OCI-LY3 (cell line): ENCODE results near the gene GINS2.

Experiments used
- H2AFZ ChIP-seq: fragments of 200-600, 300-600 bp; shearing (Covaris generic); 2 replicates; pipeline ENCODE4 v1.6.0; 2014; ENCODE audit warnings: antibody characterized with exemption, low read depth, low read length
- H3K27ac ChIP-seq: fragments of 200-600, 300-600 bp; sonication (generic); 2 replicates; pipeline ENCODE4 v1.5.1; 2014; ENCODE audit warnings: mild to moderate bottlenecking, low read length, moderate library complexity, mixed read lengths
- H3K27me3 ChIP-seq: fragments of 200-600, 300-600 bp; sonication (generic); 2 replicates; pipeline ENCODE4 v1.6.1; 2014; ENCODE audit warnings: low read depth, low read length, mixed read lengths
- H3K36me3 ChIP-seq: fragments of 200-600, 300-600 bp; sonication (generic); replicated peaks from 2 replicates; pipeline ENCODE3; 2014; ENCODE audit warnings: low read depth, low read length, mixed read lengths
- H3K4me1 ChIP-seq: fragments of 300-600, 200-600 bp; sonication (generic); 2 replicates; pipeline ENCODE4 v1.6.1; 2014; ENCODE audit warnings: low read length, mixed read lengths
- H3K4me2 ChIP-seq: fragments of 200-600, 300-600 bp; sonication (generic); 2 replicates; pipeline ENCODE4 v1.6.1; 2014; ENCODE audit warnings: low read length, mixed read lengths
- H3K4me3 ChIP-seq: fragments of 300-600, 200-600 bp; sonication (generic); 2 replicates; pipeline ENCODE4 v1.5.1; 2014; ENCODE audit warnings: antibody characterized with exemption, mild to moderate bottlenecking, low read length, moderate library complexity
- H3K79me2 ChIP-seq: fragments of 300-600, 200-600 bp; shearing (Covaris generic); 2 replicates; pipeline ENCODE4 v1.6.1; 2014; ENCODE audit warnings: mild to moderate bottlenecking, low read length, mixed read lengths
- H3K9ac ChIP-seq: fragments of 300-600, 200-600 bp; shearing (Covaris generic); 2 replicates; pipeline ENCODE4 v1.6.0; 2014; ENCODE audit warnings: mild to moderate bottlenecking, low read length, moderate library complexity
- H3K9me3 ChIP-seq: fragments of 200-600, 300-600 bp; shearing (Covaris generic); 2 replicates; pipeline ENCODE4 v1.6.1; 2014; ENCODE audit warnings: low read length, mixed read lengths; ENCODE audit not compliant: insufficient read depth
- H4K20me1 ChIP-seq: fragments of 200-600, 300-600 bp; sonication (generic); 2 replicates; pipeline ENCODE4 v1.6.1; 2016; ENCODE audit warnings: low read length, mixed read lengths; ENCODE audit not compliant: insufficient read depth
- EZH2phosphoT487 ChIP-seq: fragments of 200-600 bp; shearing (Covaris generic); IDR thresholded peaks from 2 replicates; pipeline ENCODE4 v1.6.1; 2018; ENCODE audit warnings: antibody characterized with exemption, mixed run types, low read depth
- TF ChIP-seq, protein P1 (sequence below): fragments of 200-600, 300-600 bp; sonication (generic); IDR thresholded peaks from 2 replicates; pipeline ENCODE4 v1.5.1; 2014; ENCODE audit warnings: antibody characterized with exemption, low read length, low read depth

Gene GINS2

GRCh38 chr16:85717393-85718152, 28.8 kb upstream of the GINS2 start:
- H3K36me3 ChIP-seq: no peaks in the 10 kb centered on the region
- no peak overlapping the region for H3K27ac ChIP-seq
- peak overlapping the region; percentile 45 for H3K4me2 ChIP-seq
- no peaks in the 10 kb centered on the region for H3K79me2 ChIP-seq
- no peaks in the 10 kb centered on the region for H3K9me3 ChIP-seq
- TF ChIP-seq EZH2phosphoT487: no peak
- TF ChIP-seq, protein P1, sequence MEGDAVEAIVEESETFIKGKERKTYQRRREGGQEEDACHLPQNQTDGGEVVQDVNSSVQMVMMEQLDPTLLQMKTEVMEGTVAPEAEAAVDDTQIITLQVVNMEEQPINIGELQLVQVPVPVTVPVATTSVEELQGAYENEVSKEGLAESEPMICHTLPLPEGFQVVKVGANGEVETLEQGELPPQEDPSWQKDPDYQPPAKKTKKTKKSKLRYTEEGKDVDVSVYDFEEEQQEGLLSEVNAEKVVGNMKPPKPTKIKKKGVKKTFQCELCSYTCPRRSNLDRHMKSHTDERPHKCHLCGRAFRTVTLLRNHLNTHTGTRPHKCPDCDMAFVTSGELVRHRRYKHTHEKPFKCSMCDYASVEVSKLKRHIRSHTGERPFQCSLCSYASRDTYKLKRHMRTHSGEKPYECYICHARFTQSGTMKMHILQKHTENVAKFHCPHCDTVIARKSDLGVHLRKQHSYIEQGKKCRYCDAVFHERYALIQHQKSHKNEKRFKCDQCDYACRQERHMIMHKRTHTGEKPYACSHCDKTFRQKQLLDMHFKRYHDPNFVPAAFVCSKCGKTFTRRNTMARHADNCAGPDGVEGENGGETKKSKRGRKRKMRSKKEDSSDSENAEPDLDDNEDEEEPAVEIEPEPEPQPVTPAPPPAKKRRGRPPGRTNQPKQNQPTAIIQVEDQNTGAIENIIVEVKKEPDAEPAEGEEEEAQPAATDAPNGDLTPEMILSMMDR: peak; percentile 79
- H3K4me1 ChIP-seq: no peaks in the 10 kb centered on the region
- 0 out of 2 replicates have a peak overlapping the region, but pooled peaks have one; percentile 52 for H2AFZ ChIP-seq
- H3K27me3 ChIP-seq: peaks cover 25% of the 10 kb centered on the region
- H3K4me3 ChIP-seq: no peak overlapping the region
- no peak overlapping the region for H3K9ac ChIP-seq
- 0 out of 2 replicates have a peak, but pooled peaks cover 5% of the 10 kb centered on the region for H4K20me1 ChIP-seq

DNA sequence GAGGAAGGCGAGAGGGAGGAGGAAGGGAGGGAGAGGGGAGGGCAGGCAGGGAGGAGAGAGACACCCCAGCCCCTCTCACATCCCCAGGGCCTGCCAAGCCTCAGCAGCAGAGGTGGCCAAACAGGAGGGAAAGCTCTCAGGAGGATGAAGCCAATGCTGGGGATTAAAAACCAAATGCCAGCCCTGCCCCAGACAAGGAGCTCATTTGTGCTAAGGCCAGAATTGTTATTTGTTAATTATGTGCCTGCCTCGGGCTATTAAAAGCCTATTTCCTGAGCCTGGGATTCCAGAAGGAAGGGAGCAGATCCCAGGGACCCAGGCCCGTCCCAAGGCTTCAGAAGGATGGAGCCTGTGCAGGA, 27.9 kb upstream of the GINS2 start:
- Histone ChIP-seq H3K36me3 (no peaks in the 10 kb centered on the region), H4K20me1 (0 out of 2 replicates have a peak, but pooled peaks cover 5% of the 10 kb centered on the region), H3K79me2 (no peaks in the 10 kb centered on the region), H3K27me3 (peaks cover 33% of the 10 kb centered on the region), H3K4me1 (no peaks in the 10 kb centered on the region), H3K9me3 (no peaks in the 10 kb centered on the region), H3K9ac (no peak overlapping the region), H3K27ac (no peak overlapping the region), H3K4me3 (no peak overlapping the region), H3K4me2 (no peak overlapping the region), H2AFZ (no peak overlapping the region)
- TF ChIP-seq, protein P1: no peak
- no peak for TF ChIP-seq EZH2phosphoT487

- Histone ChIP-seq H3K79me2 (no peaks in the 10 kb centered on the region), H3K4me3 (no peak overlapping the region), H3K4me2 (no peak overlapping the region), H3K9me3 (no peaks in the 10 kb centered on the region), H2AFZ (no peak overlapping the region), H3K9ac (no peak overlapping the region), H4K20me1 (0 out of 2 replicates have a peak, but pooled peaks cover 5% of the 10 kb centered on the region), H3K4me1 (no peaks in the 10 kb centered on the region), H3K27ac (no peak overlapping the region), H3K27me3 (peaks cover 34% of the 10 kb centered on the region), H3K36me3 (no peaks in the 10 kb centered on the region)
- TF ChIP-seq, protein P1: no peak
- TF ChIP-seq EZH2phosphoT487: no peak
Measured at GRCh38 chr16:85716022-85716679, 27.4 kb upstream of the GINS2 start.

GRCh38 chr16:85715169-85716021, 26.6 kb upstream of the GINS2 start:
- Histone ChIP-seq H3K27me3 (peaks cover 34% of the 10 kb centered on the region), H3K36me3 (no peaks in the 10 kb centered on the region), H3K4me2 (no peak overlapping the region), H3K9me3 (no peaks in the 10 kb centered on the region), H3K9ac (no peak overlapping the region), H2AFZ (no peak overlapping the region), H3K27ac (no peak overlapping the region), H3K4me1 (no peaks in the 10 kb centered on the region), H3K4me3 (no peak overlapping the region), H3K79me2 (no peaks in the 10 kb centered on the region), H4K20me1 (0 out of 2 replicates have a peak, but pooled peaks cover 5% of the 10 kb centered on the region)
- TF ChIP-seq EZH2phosphoT487: no peak
- TF ChIP-seq, protein P1: no peak
